NCI-H446 (cell line): ENCODE data around the gene GPLD1.

Source experiments
- DNase-seq, 2 experiments: peaks; one replicate each; lab custom pipeline; 2025; lab: John Stamatoyannopoulos, UW

GPLD1 gene

GRCh38 chr6:24381476-24382219, 107.7 kb downstream of the GPLD1 start:
- DNase-seq: no peak

DNA sequence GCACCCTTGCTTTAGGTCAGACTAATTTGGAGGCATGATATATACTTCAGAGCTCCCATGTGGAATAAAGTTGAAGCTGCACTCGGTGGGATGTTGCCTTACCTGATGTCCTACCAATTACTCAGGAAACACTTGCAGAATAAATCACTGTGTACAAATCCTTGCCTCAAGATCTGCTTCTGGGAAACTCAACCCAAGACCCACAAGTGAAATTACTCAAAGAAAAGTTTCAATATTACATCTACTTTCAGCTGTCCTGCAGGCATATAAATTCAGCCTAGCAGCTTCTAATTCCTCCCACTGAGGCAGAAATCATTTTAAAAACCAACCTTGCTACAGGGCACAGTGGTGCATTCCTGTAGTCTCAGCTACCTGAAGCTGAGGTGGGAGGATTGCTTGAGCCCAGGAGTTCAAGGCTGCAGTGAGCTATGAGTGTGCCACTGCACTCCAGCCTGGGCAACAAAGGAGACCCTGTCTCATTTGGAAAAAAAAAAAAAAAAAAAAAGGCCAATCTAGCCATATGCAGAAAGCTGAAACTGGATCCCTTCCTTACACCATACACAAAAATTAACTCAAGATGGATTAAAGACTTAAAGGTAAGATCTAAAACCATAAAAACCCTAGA, 110.8 kb downstream of the GPLD1 start:
- no peak for DNase-seq
